Neural cell (in vitro differentiated cells): ENCODE data around the gene ZNF524.

Source experiments
- CTCF ChIP-seq: fragments of 450-650 bp; IDR thresholded peaks from 2 replicates; pipeline ENCODE4 v1.5.1; 2014; ENCODE audit warnings: antibody characterized with exemption, mild to moderate bottlenecking, moderate library complexity; ENCODE audit not compliant: poor library complexity, severe bottlenecking
- EP300 ChIP-seq: fragments of 450-650 bp; conservative IDR thresholded peaks from 2 replicates; pipeline ENCODE4 v1.6.1; 2014; ENCODE audit warnings: antibody characterized with exemption, mild to moderate bottlenecking, moderate library complexity; ENCODE audit not compliant: poor library complexity, severe bottlenecking
- EZH2 ChIP-seq: fragments of 200-600, 300-800 bp; shearing (Covaris generic), sonication (generic); IDR thresholded peaks from 2 replicates; pipeline ENCODE4 v1.6.1; 2014; ENCODE audit warnings: antibody characterized with exemption, low read length, borderline replicate concordance, mild to moderate bottlenecking; ENCODE audit not compliant: insufficient read depth, poor library complexity, severe bottlenecking
- POLR2AphosphoS5 ChIP-seq: IDR thresholded peaks from 2 replicates; pipeline ENCODE4 v1.6.1; 2012
- RAD21 ChIP-seq: fragments of 450-650 bp; conservative IDR thresholded peaks from 2 replicates; pipeline ENCODE4 v1.6.1; 2014; ENCODE audit warnings: antibody characterized with exemption, mild to moderate bottlenecking, moderate library complexity
- REST ChIP-seq: IDR thresholded peaks from 2 replicates; pipeline ENCODE4 v1.6.1; 2012; ENCODE audit warnings: borderline replicate concordance
- TAF1 ChIP-seq: IDR thresholded peaks from 2 replicates; pipeline ENCODE4 v1.6.1; 2012; ENCODE audit warnings: low read depth

GRCh38 chr19:55605637-55606470 is 5.8 kb downstream of the ZNF524 start, which contains the start of gene ZNF865:
- TF ChIP-seq CTCF (peak; percentile 92), POLR2AphosphoS5 (peak; percentile 48), EP300 (no peak), EZH2 (no peak), RAD21 (peak; percentile 83), REST (no peak), TAF1 (no peak)
